ENCODE data around the gene MPRIP.
"Not testable (repeated sequence)": the region's sequence is repeated elsewhere in the genome, so short reads cannot be mapped to it uniquely, and the experiment has no call there.

The MPRIP gene

GRCh38 chr17:17172001-17172939, 130.0 kb downstream of the MPRIP start:
- DNase-seq: no peak

- DNase-seq: no peak
Observed at GRCh38 chr17:17172990-17173389, 130.7 kb downstream of the MPRIP start.

GRCh38 chr17:17173921-17174320, 131.7 kb downstream of the MPRIP start:
- DNase-seq: no peak

- DNase-seq: no peak
Observed at GRCh38 chr17:17175340-17175739, 133.1 kb downstream of the MPRIP start.

GRCh38 chr17:17175917-17176316, 133.7 kb downstream of the MPRIP start:
- no peak for DNase-seq

GRCh38 chr17:17176341-17176740, 134.1 kb downstream of the MPRIP start:
- no peak for DNase-seq

- no peak for DNase-seq
Observed at GRCh38 chr17:17177176-17177575, 134.9 kb downstream of the MPRIP start.

GRCh38 chr17:17179371-17179827, 137.1 kb downstream of the MPRIP start:
- DNase-seq: no peak

GRCh38 chr17:17180141-17180603, 137.9 kb downstream of the MPRIP start:
- DNase-seq: no peak

- DNase-seq: no peak
Observed at GRCh38 chr17:17180741-17181525, 138.7 kb downstream of the MPRIP start.

- no peak for DNase-seq
Observed at GRCh38 chr17:17181666-17182597, 139.7 kb downstream of the MPRIP start.

GRCh38 chr17:17182598-17183136, 140.4 kb downstream of the MPRIP start:
- DNase-seq: no peak

- no peak for DNase-seq
Observed at GRCh38 chr17:17183744-17184143, 141.5 kb downstream of the MPRIP start.

GRCh38 chr17:17184985-17185757, 142.9 kb downstream of the MPRIP start:
- not testable (repeated sequence) for DNase-seq

GRCh38 chr17:17186051-17186450, 143.8 kb downstream of the MPRIP start:
- no peak for DNase-seq

- no peak for DNase-seq
Observed at GRCh38 chr17:17186551-17187505, 144.6 kb downstream of the MPRIP start.

- no peak for DNase-seq
Observed at GRCh38 chr17:17188586-17188985, 146.3 kb downstream of the MPRIP start.

- DNase-seq: no peak
Observed at GRCh38 chr17:17189559-17189958, 147.3 kb downstream of the MPRIP start.

- DNase-seq: no peak
Observed at GRCh38 chr17:17190188-17190587, 147.9 kb downstream of the MPRIP start.

- DNase-seq: no peak
Observed at GRCh38 chr17:17191346-17191792, 149.1 kb downstream of the MPRIP start.
